Left cardiac atrium (tissue), 4 donors: Measurements from ENCODE around the gene DAPK1. TPM values are rescaled to one million over a fixed set of nuclear protein-coding genes. Genes with fewer than 3 reads are reported as not detected.

Experiments used
- ATAC-seq, 2 donors: fragments of 200-7000 bp; cut with Tn5 transposase; one replicate each; pipeline ENCODE4 v1.9.1; 2020; ENCODE audit warnings: mild to moderate bottlenecking in 2 of 2, moderate library complexity in 2 of 2
- DNase-seq: peaks from one replicate; pipeline ENCODE4 v3.0.0-alpha.2; 2020
- intact Hi-C, 2 donors: fragments of 100-400 bp; cut with DNase I; formaldehyde crosslinking; loops; one replicate each; pipeline versions ENCODE4 v1.14.1 to v1.15.1; 2022 to 2023
- total RNA-seq, 2 donors: library from RNA; stranded (reverse); fragmentation: NEBNext Ultra II Directional; extraction: Animal tissue kit (Norgen Biotek cat#: 25700); gene quantifications; one replicate each; pipeline ENCODE4 v1.2.1, GENCODE V29; 2021
- donor health status: DM: no; HTN: yes; CAD: no.
- donor health status: DM: no; HTN: yes; CAD: no; lungs with severe emphysema.
- donor health status: DM: yes; HTN: yes; CAD: no.
- donor health status: Dilated cardiomyopathy.

DAPK1 gene
- total RNA-seq, 2 donors from 2014 or later = 19.9 to 21.7 TPM

DNA sequence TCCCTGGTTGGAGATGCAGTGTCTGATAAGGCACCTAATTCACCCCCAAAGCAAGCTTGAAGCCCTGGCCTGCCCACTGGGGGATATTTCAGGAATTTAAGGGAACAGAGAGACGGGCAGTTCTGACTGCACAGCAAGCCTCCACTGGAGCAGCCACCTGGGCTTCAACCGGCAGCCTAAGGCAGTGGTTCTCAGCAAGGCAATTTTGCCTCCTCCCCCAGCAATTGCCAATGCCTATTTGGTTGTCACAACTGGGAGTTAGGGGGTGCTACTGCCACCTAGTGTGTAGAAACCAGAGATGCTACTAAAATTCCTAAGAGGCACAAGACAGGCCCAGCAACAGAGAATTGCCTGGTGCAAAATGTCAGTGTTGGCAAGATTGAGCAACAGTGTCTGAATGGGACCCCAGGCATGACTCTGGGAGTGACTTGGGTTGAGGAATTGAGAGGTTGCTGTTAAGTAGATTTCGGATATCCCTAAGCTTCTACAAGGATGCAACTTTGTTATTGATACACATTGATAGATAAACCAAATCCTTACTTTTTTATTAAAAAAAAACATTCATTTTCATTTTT lies 169.6 kb downstream of the DAPK1 start:
- ATAC-seq (no peak), DNase-seq (no peak)
- intact Hi-C loops = loop anchor here in 1 of 2 donors (10.0 kb wide), 1 partner anchor 1232 kb away; no protein-coding TSS in a partner anchor

DNA sequence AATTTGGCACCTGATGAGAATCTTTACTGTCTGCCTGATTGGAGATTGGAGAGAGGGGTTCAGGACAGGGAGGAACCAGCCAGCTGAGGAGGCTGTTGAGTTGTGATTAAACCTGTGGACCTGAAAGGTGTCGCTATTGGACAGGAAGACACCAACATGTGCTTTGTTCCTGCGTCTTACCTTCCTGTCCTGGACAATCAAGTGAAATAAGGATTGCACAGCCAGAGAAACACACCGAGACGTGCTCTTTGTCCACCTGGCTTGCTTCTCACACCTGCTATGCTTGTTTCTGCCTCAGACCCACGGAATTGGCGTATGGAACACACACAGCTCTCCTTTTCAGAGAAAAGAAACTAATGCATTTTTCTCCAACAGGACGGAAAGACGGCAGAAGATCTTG lies 170.6 kb downstream of the DAPK1 start:
- intact Hi-C loops = loop anchor here in 1 of 2 donors (10.0 kb wide), 1 partner anchor 1233 kb away; no protein-coding TSS in a partner anchor

DNA sequence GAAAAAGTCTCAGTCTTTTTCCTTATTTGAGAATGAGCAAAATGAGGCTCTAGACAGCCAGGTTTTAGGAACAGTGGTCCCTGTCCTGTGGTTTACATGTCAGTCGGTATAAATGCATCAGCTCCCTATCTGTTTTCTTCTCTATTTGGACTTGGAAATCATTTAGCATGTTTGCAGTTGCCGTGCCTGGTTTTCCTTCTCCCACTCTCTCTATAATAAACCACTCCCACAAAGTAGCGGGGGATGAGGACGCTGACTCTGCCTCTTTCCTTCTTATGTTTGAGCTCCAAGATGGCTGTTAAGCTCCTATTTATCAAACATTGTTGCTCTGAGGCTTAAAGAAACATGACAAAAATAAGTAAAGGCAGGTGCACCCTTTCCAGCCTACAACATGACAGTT lies 171.1 kb downstream of the DAPK1 start:
- no peak for DNase-seq
- intact Hi-C loops = loop anchor here in 1 of 2 donors (10.0 kb wide), 1 partner anchor 1234 kb away; no protein-coding TSS in a partner anchor
- no peak for ATAC-seq

More for the DNA sequence above, 170.6 kb downstream of the DAPK1 start:
- ATAC-seq = no peak
- no peak for DNase-seq

GRCh38 chr9:87670572-87671264 lies 173.1 kb downstream of the DAPK1 start:
- intact Hi-C loops = no loop called here
- ATAC-seq (no peak), DNase-seq (no peak)

GRCh38 chr9:87671478-87671877 lies 173.8 kb downstream of the DAPK1 start:
- ATAC-seq = no peak
- intact Hi-C loops = no loop called here
- no peak for DNase-seq

GRCh38 chr9:87671925-87672324 lies 174.3 kb downstream of the DAPK1 start:
- intact Hi-C loops = no loop called here
- ATAC-seq (no peak), DNase-seq (no peak)

- ATAC-seq = no peak
- intact Hi-C loops = no loop called here
- no peak for DNase-seq
Measured at GRCh38 chr9:87672586-87672985, 174.9 kb downstream of the DAPK1 start.

GRCh38 chr9:87673446-87674120 lies 175.9 kb downstream of the DAPK1 start:
- DNase-seq (peak; percentile 56), ATAC-seq (no peak)
- intact Hi-C loops = no loop called here

- DNase-seq (no peak), ATAC-seq (no peak)
- intact Hi-C loops = loop anchor here in 1 of 2 donors (5.0 kb wide), 1 partner anchor 368 kb away; no protein-coding TSS in a partner anchor
Measured at GRCh38 chr9:87674565-87675299, 177.1 kb downstream of the DAPK1 start.

DNA sequence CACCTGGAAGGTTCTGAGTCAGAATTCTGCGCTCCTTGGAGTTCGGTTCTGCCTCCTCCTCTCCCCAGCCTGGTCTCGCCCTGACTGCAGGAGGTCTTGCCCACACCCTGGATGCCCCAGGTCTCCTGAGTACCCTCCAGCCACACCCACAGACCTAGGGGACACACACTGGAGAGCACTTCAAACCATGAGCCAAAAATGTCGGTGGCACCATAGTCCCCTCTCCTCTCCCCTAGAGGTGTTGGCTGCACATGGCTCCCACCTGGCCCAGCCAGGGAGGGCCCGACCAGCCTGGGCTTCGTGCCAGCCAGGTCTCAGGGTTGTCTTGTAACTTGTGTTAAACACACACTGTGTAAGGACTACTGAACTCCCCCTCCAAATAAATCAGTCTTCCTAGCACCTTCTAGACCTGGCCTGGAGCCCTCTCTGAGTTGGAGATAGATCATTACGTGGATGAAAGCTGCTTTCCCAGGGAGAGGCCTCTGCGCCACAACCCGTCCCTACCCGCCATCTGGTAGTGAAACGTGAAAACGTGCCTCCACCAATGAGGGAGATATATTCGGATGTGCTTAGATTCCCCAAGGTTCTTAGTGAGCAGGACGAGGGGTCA lies 178.3 kb downstream of the DAPK1 start:
- no peak for DNase-seq
- no peak for ATAC-seq
- intact Hi-C loops = loop anchor here in 1 of 2 donors (5.0 kb wide), 1 partner anchor 366 kb away; no protein-coding TSS in a partner anchor

GRCh38 chr9:87676976-87677775 lies 179.5 kb downstream of the DAPK1 start:
- DNase-seq (peak; percentile 60), ATAC-seq (peak; percentile 45 to 62)
- intact Hi-C loops = loop anchor here in 1 of 2 donors (5.0 kb wide), 1 partner anchor 365 kb away; no protein-coding TSS in a partner anchor

GRCh38 chr9:87677776-87678587 lies 180.3 kb downstream of the DAPK1 start:
- no peak for ATAC-seq
- no peak for DNase-seq
- intact Hi-C loops = loop anchor here in 1 of 2 donors (5.0 kb wide), 1 partner anchor 364 kb away; no protein-coding TSS in a partner anchor

DNA sequence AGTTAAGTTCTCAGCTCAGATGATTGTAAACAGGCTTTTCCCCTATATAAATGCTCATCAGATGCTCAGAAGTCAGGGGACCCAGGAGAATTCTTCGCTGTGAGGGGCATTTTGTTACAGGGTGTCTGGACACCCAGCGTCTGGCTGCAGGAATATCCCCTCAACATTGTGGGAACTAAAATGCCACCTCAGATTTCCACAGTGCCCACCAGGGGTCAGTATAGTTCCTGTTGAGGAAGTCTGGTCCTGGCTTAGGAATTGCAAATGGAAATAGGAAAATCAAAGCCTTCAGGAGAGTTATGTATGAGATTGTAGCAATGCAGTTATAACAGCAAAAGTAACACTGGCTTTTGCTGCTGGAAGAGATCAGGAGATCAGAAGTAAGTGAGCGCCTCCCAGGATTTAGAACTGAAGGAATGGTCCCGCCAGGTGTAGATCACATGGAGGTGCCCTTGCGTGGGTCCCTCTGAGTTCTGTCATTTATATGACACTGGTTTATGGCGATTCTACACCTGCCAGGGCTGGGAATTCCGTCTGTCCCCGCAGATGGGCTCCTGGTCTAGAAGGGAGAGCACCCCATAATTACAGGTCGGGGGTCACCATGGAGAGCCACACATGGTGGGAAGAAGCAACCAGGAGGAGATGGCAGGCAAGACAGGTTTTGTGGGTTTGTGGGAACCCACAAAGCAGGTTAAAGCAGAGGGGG lies 181.1 kb downstream of the DAPK1 start:
- intact Hi-C loops = loop anchor here in 1 of 2 donors (5.0 kb wide), 1 partner anchor 363 kb away; no protein-coding TSS in a partner anchor
- ATAC-seq (peak; percentile 17 to 31), DNase-seq (peak; percentile 62)

DNA sequence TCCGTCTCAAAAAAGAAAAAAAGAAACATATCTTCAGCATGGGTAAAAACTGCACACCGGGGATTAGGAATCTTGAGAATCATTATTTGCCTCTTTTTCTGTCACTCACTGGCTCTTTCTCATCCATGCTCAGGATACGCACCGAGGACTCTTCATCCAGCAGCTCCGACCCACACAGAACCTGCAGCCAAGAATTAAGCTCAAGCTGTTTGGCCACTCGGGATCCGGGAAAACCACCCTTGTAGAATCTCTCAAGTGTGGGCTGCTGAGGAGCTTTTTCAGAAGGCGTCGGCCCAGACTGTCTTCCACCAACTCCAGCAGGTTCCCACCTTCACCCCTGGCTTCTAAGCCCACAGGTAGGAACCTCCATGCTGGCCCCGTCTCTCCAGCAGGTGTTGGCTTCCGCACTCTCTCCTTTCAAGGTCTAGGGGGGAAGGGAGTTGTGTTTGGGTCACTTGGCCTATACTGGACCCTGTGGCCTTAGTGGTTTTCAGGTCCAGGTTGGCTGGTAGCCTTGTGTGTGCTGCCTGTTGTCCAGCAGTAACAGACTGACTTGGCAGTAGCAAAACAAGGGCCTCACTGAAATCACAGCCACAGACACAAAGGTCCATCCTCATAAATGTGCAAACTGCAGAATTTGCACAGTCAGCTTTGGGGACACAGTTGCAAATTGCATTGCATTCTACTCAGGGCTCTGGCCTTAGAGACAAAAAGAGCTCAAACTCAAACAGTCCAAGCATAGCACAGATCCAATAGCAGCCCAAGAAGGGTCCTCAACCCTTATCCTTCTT lies 183.8 kb downstream of the DAPK1 start:
- intact Hi-C loops = loop anchor here (5.0 kb wide), 1 partner anchor 131 kb away; no protein-coding TSS in a partner anchor
- ATAC-seq (no peak), DNase-seq (no peak)

- ATAC-seq (no peak), DNase-seq (no peak)
- intact Hi-C loops = loop anchor here (5.0 kb wide), 1 partner anchor 130 kb away; no protein-coding TSS in a partner anchor
Measured at GRCh38 chr9:87682085-87682484, 184.4 kb downstream of the DAPK1 start.
